Measurements from ENCODE around the gene ACTG1. TPM values are rescaled to one million over a fixed set of nuclear protein-coding genes. Genes with fewer than 3 reads are reported as not detected.

Gene ACTG1
- polyA plus RNA-seq, 1 of the 3 experiments (the other 2 are of a cell fraction): 7,871 TPM

DNA sequence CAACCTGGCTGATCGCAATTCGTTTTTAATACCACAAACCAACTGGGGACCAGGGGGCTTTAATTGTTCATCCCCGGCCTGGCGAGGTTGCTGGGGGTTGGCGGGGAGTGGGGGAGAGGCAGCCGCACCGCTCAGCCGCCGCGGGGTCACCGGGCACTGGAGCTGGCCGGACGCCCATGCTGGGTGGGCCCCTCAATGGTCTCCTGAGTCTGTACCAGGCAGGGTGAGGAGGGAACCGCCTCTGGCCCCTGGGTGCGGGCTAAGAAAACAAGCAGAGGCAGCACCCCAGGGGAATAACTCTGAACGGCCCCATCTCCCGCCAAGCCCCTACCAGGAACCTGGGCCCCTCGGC, 43.9 kb downstream of the ACTG1 start:
- H3K27ac ChIP-seq (ENCODE audit: low read depth in 2 of 2, low read length in 1 of 2): no peak overlapping the region
- DNase-seq: no peak

More for the DNA sequence above, 43.9 kb downstream of the ACTG1 start:
- Histone ChIP-seq H3F3A (replicated peaks; ENCODE audit: insufficient read depth) (no peaks in the 10 kb centered on the region), H4K20me1 (ENCODE audit: insufficient read depth) (no peaks in the 10 kb centered on the region), H3K9me2 (no peaks in the 10 kb centered on the region), H3K4me3 (ENCODE audit: low read depth in 2 of 2, low read length in 1 of 2) (no peak overlapping the region), H3K36me3 (replicated peaks in 1 of 2; ENCODE audit: control insufficient read depth in 1 of 2, insufficient read depth in 2 of 2, low read length in 1 of 2) (no peaks in the 10 kb centered on the region), H3K4me2 (no peak overlapping the region), H3K79me2 (ENCODE audit: insufficient read depth) (no peaks in the 10 kb centered on the region), H3K27me3 (ENCODE audit: insufficient read depth) (no peaks in the 10 kb centered on the region), H3K9me3 (no peaks in the 10 kb centered on the region), H3K4me1 (ENCODE audit: control insufficient read depth in 1 of 2, insufficient read depth in 2 of 2, low read depth in 1 of 2, low read length in 1 of 2) (peaks cover 0 to 17% of the 10 kb centered on the region in 2 experiments; a peak in 1 of 4 replicates), H3K9ac (no peak overlapping the region), H2AFZ (ENCODE audit: low read depth) (no peak overlapping the region)
- ChIA-PET CTCF (interaction anchor here (1.4 to 3.5 kb wide), 4 partner anchors 15 to 159 kb away, joined by 3 to 12 read pairs (median 6); no protein-coding TSS in a partner anchor), POLR2A (no interaction called here)
- 86% methylated on average over 16 of the region's 18 CpGs for WGBS (ENCODE audit: low lambda C conversion rate)
- no peak for TF ChIP-seq YY1 (IDR thresholded peaks at IDR 0.05; ENCODE audit: low read depth)
- no peak for TF ChIP-seq POLR2AphosphoS5 (IDR thresholded peaks at IDR 0.05; ENCODE audit: low read depth, low read length)
- TF ChIP-seq MXI1 (IDR thresholded peaks at IDR 0.05; ENCODE audit: low read depth, low read length): no peak
- no peak for TF ChIP-seq FOXJ3 (CRISPR knock-in tag; IDR thresholded peaks at IDR 0.05)
- TF ChIP-seq, protein P1, sequence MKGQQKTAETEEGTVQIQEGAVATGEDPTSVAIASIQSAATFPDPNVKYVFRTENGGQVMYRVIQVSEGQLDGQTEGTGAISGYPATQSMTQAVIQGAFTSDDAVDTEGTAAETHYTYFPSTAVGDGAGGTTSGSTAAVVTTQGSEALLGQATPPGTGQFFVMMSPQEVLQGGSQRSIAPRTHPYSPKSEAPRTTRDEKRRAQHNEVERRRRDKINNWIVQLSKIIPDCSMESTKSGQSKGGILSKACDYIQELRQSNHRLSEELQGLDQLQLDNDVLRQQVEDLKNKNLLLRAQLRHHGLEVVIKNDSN (IDR thresholded peaks at IDR 0.05; ENCODE audit: borderline replicate concordance, low read depth): no peak
- TF ChIP-seq CHD2 (IDR thresholded peaks at IDR 0.05; ENCODE audit: low read length, partially characterized antibody): no peak
- TF ChIP-seq RFX5 (IDR thresholded peaks at IDR 0.05; ENCODE audit: low read length): no peak
- no peak for TF ChIP-seq GABPA (IDR thresholded peaks at IDR 0.05; ENCODE audit: low read depth)
- TF ChIP-seq TEAD4 (IDR thresholded peaks at IDR 0.05; ENCODE audit: borderline replicate concordance, insufficient read depth): no peak
- TF ChIP-seq, protein P2, sequence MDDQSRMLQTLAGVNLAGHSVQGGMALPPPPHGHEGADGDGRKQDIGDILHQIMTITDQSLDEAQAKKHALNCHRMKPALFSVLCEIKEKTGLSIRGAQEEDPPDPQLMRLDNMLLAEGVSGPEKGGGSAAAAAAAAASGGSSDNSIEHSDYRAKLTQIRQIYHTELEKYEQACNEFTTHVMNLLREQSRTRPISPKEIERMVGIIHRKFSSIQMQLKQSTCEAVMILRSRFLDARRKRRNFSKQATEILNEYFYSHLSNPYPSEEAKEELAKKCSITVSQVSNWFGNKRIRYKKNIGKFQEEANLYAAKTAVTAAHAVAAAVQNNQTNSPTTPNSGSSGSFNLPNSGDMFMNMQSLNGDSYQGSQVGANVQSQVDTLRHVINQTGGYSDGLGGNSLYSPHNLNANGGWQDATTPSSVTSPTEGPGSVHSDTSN (IDR thresholded peaks at IDR 0.05): no peak
- TF ChIP-seq, protein P3, sequence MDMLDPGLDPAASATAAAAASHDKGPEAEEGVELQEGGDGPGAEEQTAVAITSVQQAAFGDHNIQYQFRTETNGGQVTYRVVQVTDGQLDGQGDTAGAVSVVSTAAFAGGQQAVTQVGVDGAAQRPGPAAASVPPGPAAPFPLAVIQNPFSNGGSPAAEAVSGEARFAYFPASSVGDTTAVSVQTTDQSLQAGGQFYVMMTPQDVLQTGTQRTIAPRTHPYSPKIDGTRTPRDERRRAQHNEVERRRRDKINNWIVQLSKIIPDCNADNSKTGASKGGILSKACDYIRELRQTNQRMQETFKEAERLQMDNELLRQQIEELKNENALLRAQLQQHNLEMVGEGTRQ (IDR thresholded peaks at IDR 0.05; ENCODE audit: borderline replicate concordance, low read depth, low read length): no peak
- no peak for TF ChIP-seq SMC3 (IDR thresholded peaks at IDR 0.05; ENCODE audit: low read depth, low read length)
- TF ChIP-seq, protein P4, sequence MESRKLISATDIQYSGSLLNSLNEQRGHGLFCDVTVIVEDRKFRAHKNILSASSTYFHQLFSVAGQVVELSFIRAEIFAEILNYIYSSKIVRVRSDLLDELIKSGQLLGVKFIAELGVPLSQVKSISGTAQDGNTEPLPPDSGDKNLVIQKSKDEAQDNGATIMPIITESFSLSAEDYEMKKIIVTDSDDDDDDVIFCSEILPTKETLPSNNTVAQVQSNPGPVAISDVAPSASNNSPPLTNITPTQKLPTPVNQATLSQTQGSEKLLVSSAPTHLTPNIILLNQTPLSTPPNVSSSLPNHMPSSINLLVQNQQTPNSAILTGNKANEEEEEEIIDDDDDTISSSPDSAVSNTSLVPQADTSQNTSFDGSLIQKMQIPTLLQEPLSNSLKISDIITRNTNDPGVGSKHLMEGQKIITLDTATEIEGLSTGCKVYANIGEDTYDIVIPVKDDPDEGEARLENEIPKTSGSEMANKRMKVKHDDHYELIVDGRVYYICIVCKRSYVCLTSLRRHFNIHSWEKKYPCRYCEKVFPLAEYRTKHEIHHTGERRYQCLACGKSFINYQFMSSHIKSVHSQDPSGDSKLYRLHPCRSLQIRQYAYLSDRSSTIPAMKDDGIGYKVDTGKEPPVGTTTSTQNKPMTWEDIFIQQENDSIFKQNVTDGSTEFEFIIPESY (IDR thresholded peaks at IDR 0.05; ENCODE audit: borderline replicate concordance, low read depth): no peak
- no peak for TF ChIP-seq GATA2 (CRISPR knock-in tag; IDR thresholded peaks at IDR 0.05)
- TF ChIP-seq RAD21 (IDR thresholded peaks at IDR 0.05; ENCODE audit: low read length): no peak
- TF ChIP-seq JUND (IDR thresholded peaks at IDR 0.05): no peak

Measured in SK-N-SH (cell line).